NCI-H2196 (cell line): ENCODE data around the gene PAPPA.

Experiments
- DNase-seq: peaks from one replicate; lab custom pipeline; 2025; ENCODE audit not compliant: unreplicated experiment; lab: John Stamatoyannopoulos, UW

PAPPA gene

GRCh38 chr9:116337015-116337414 lies 183.4 kb downstream of the PAPPA start:
- no peak for DNase-seq

GRCh38 chr9:116340270-116340669 lies 186.7 kb downstream of the PAPPA start:
- DNase-seq, result no peak

GRCh38 chr9:116342061-116342460 lies 188.5 kb downstream of the PAPPA start:
- DNase-seq, result no peak

- DNase-seq, result no peak
These were observed 189.3 kb downstream of the PAPPA start for GRCh38 chr9:116342941-116343340.

GRCh38 chr9:116344416-116344815 lies 190.8 kb downstream of the PAPPA start:
- no peak for DNase-seq

GRCh38 chr9:116345393-116345792 lies 191.8 kb downstream of the PAPPA start:
- no peak for DNase-seq

- no peak for DNase-seq
These were observed 192.2 kb downstream of the PAPPA start for GRCh38 chr9:116345817-116346216.

GRCh38 chr9:116349684-116350083 lies 196.1 kb downstream of the PAPPA start:
- no peak for DNase-seq

- DNase-seq, result no peak
These were observed 196.6 kb downstream of the PAPPA start for GRCh38 chr9:116350213-116350612.

- DNase-seq, result no peak
These were observed 199.4 kb downstream of the PAPPA start for GRCh38 chr9:116352958-116353357.

GRCh38 chr9:116355153-116355921 lies 201.7 kb downstream of the PAPPA start:
- DNase-seq, result peak; percentile 76

GRCh38 chr9:116358251-116358650 lies 204.7 kb downstream of the PAPPA start:
- DNase-seq, result no peak

- DNase-seq, result no peak
These were observed 206.4 kb downstream of the PAPPA start for GRCh38 chr9:116360016-116360415.

GRCh38 chr9:116360989-116361388 lies 207.4 kb downstream of the PAPPA start:
- no peak for DNase-seq

- DNase-seq, result no peak
These were observed 208.0 kb downstream of the PAPPA start for GRCh38 chr9:116361547-116361946.

- no peak for DNase-seq
These were observed 208.9 kb downstream of the PAPPA start for GRCh38 chr9:116362493-116362892.

GRCh38 chr9:116365056-116365471 lies 211.5 kb downstream of the PAPPA start:
- DNase-seq, result peak; percentile 67

- DNase-seq, result no peak
These were observed 212.7 kb downstream of the PAPPA start for GRCh38 chr9:116366241-116366640.

- DNase-seq, result no peak
These were observed 215.1 kb downstream of the PAPPA start for GRCh38 chr9:116368680-116369079.

GRCh38 chr9:116369706-116370105 lies 216.1 kb downstream of the PAPPA start:
- no peak for DNase-seq

- DNase-seq, result no peak
These were observed 217.0 kb downstream of the PAPPA start for GRCh38 chr9:116370556-116370955.

- no peak for DNase-seq
These were observed 218.6 kb downstream of the PAPPA start for GRCh38 chr9:116372081-116372673.

GRCh38 chr9:116372786-116373185 lies 219.2 kb downstream of the PAPPA start:
- no peak for DNase-seq
